ENCODE data around the gene CREBBP.

DNA sequence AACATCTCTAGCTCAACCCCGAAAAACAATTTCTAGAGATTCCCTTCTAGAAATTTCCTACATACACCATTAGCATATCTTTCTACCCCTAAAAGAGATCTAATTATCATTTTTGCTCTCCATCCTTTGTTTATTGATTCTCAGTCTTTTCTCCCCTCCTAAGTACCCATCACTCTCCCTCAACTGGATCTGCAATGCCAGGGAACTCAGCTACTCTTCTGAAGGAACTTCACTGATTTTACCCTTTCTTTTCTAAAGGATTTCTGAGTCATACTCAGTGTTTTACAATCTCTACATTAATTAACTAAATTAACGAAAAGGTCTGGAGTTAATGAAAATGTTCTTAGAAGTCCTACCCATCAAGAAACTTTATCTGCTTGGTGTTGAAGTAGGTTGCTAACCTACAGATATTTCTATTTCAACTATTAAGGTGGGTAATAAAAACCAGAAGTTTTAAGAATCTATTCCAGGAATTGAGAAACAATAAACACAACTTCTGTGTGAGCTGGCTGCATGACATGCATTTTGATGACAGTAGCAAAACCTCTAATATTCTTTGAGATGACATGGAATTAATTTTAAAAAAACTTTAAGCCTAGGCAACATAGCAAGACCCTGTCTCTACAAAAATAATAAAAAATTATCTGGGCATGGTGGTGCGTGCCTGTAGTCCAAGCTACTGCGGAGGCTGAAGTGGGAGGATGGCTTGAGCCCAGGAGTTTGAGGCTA is 13.6 kb downstream of the CREBBP start:
- TF ChIP-seq POLR2A (IDR thresholded peaks at IDR 0.05; ENCODE audit: low read length) (no peak), GATA1 (IDR thresholded peaks at IDR 0.05; ENCODE audit: low read depth, low read length) (no peak)

All from erythroblast (primary cell).